ENCODE results near the gene ITGAL. TPM values are rescaled to one million over a fixed set of nuclear protein-coding genes. Genes with fewer than 3 reads are reported as not detected.

Gene ITGAL
- total RNA-seq, result 0.17 TPM in 1 of 2 replicates, not detected in the other

GRCh38 chr16:30472328-30472942 lies at the start of gene ITGAL:
Gene ITGAL (plus strand): TSS chr16:30472742. CDS start chr16:30472838, 96 bp downstream.

GRCh38 chr16:30429678-30430427 lies 42.7 kb upstream of the ITGAL start, which contains the start of gene DCTPP1:
Gene DCTPP1 (minus strand): TSS chr16:30430030. CDS start chr16:30429980, 50 bp downstream.

GRCh38 chr16:30445408-30446202 lies 26.9 kb upstream of the ITGAL start, which contains the start of gene SEPHS2:
Gene SEPHS2 (minus strand): TSS chr16:30445874. CDS start chr16:30445727, 147 bp downstream.

GRCh38 chr16:30526137-30526822 lies 53.7 kb downstream of the ITGAL start, which contains the start of gene ZNF768:
Gene ZNF768 (minus strand): TSS chr16:30526566. CDS start chr16:30526413, 153 bp downstream.

GRCh38 chr16:30534368-30535105 lies 62.0 kb downstream of the ITGAL start, which contains the start of gene ZNF747:
Gene ZNF747 (minus strand): TSS chr16:30534858. CDS start chr16:30534679, 179 bp downstream.

GRCh38 chr16:30557957-30558788 lies 85.6 kb downstream of the ITGAL start, which contains the start of gene ZNF764:
Gene ZNF764 (minus strand): TSS chr16:30558374. CDS start chr16:30558182, 192 bp downstream.

GRCh38 chr16:30571445-30572322 lies 99.1 kb downstream of the ITGAL start, which contains the start of gene ZNF688:
Gene ZNF688 (minus strand): TSS chr16:30571714. CDS start chr16:30571629, 85 bp downstream.

Other genes with a start within 250 kb of the ITGAL start
- gene NPIPB13, start 224.3 kb upstream of the ITGAL start, total RNA-seq, result 0.59 and 0.73 TPM in 2 replicates
- 24.5 and 25.1 TPM in 2 replicates for gene CD2BP2, start 117.4 kb upstream of the ITGAL start, total RNA-seq
- gene TBC1D10B, start 102.2 kb upstream of the ITGAL start, total RNA-seq, result 36.3 and 42.3 TPM in 2 replicates
- not detected in 2 replicates for gene MYL11, start 97.9 kb upstream of the ITGAL start, total RNA-seq
- gene SEPTIN1, start 90.2 kb upstream of the ITGAL start, total RNA-seq, result 0.13 and 0.17 TPM in 2 replicates
- 4.9 and 9.4 TPM in 2 replicates for gene ZNF48, start 77.3 kb upstream of the ITGAL start, total RNA-seq
- 9.8 and 12.4 TPM in 2 replicates for gene ZNF771, start 65.1 kb upstream of the ITGAL start, total RNA-seq
- 7.7 and 8.5 TPM in 2 replicates for gene DCTPP1, start 42.7 kb upstream of the ITGAL start, total RNA-seq
- 8.6 and 10.8 TPM in 2 replicates for gene SEPHS2, start 26.9 kb upstream of the ITGAL start, total RNA-seq
- gene ZNF768, start 53.8 kb downstream of the ITGAL start, total RNA-seq, result 14.1 and 21.0 TPM in 2 replicates
- gene ZNF747, start 62.1 kb downstream of the ITGAL start, total RNA-seq, result 10.2 and 11.6 TPM in 2 replicates
- gene ZNF764, start 85.6 kb downstream of the ITGAL start, total RNA-seq, result 4.8 and 5.1 TPM in 2 replicates
- 4.4 and 7.8 TPM in 2 replicates for gene ZNF688, start 99.0 kb downstream of the ITGAL start, total RNA-seq
- 10.2 and 10.6 TPM in 2 replicates for gene ZNF785, start 113.0 kb downstream of the ITGAL start, total RNA-seq
- gene ZNF689, start 137.6 kb downstream of the ITGAL start, total RNA-seq, result 3.8 and 3.9 TPM in 2 replicates
- gene PRR14, start 178.2 kb downstream of the ITGAL start, total RNA-seq, result 8.9 and 9.3 TPM in 2 replicates
- 21.6 and 22.4 TPM in 2 replicates for gene FBRS, start 185.7 kb downstream of the ITGAL start, total RNA-seq
- gene SRCAP, start 226.4 kb downstream of the ITGAL start, total RNA-seq, result 53.4 and 62.1 TPM in 2 replicates

All from smooth muscle cell of the pulmonary artery (primary cell).